CD14-positive monocyte (primary cell): Measurements from ENCODE around the gene LAYN. TPM values are rescaled to one million over a fixed set of nuclear protein-coding genes. Genes with fewer than 3 reads are reported as not detected.

Source experiments
- DNase-seq, 3 donors: peaks; one replicate each; pipeline ENCODE4 v3.0.0-alpha.2; 2011 to 2022
- H2AFZ ChIP-seq: 2 replicates; pipeline ENCODE4 v1.6.0; 2012; ENCODE audit warnings: mild to moderate bottlenecking, low read depth, low read length, inconsistent platforms; ENCODE audit not compliant: insufficient read depth, poor library complexity, severe bottlenecking
- H3K27ac ChIP-seq, 2 donors: 1 replicate in 1 of 2; 2 replicates in 1 of 2; pipeline ENCODE4 v1.5.1; 2012 to 2013; ENCODE audit warnings: low read length in 2 of 2, control low read depth in 1 of 2, inconsistent platforms in 1 of 2, low read depth in 1 of 2, mild to moderate bottlenecking in 1 of 2
- H3K27me3 ChIP-seq, 2 donors: one replicate each; pipeline versions ENCODE4 v1.6.0 to v1.6.1; 2011 to 2013; ENCODE audit warnings: low read length in 2 of 2; ENCODE audit not compliant: control insufficient read depth in 2 of 2, insufficient read depth in 2 of 2
- H3K36me3 ChIP-seq, 2 donors: replicated peaks in 1 of 2; 1 replicate in 1 of 2; 2 replicates in 1 of 2; pipeline versions ENCODE4 v1.5.1 to v1.6.1; 2012 to 2013; ENCODE audit warnings: low read length in 2 of 2, control low read depth in 1 of 2, inconsistent platforms in 1 of 2, mild to moderate bottlenecking in 1 of 2; ENCODE audit not compliant: insufficient read depth in 2 of 2, control insufficient read depth in 1 of 2
- H3K4me1 ChIP-seq, 2 donors: 1 replicate in 1 of 2; 2 replicates in 1 of 2; pipeline versions ENCODE4 v1.5.1 to v1.6.1; 2012 to 2013; ENCODE audit warnings: low read length in 2 of 2, control low read depth in 1 of 2, inconsistent platforms in 1 of 2, mild to moderate bottlenecking in 1 of 2, moderate library complexity in 1 of 2; ENCODE audit not compliant: insufficient read depth in 2 of 2, control insufficient read depth in 1 of 2
- H3K4me2 ChIP-seq: replicated peaks from 2 replicates; pipeline ENCODE3; 2012; ENCODE audit warnings: low read length, moderate library complexity, mild to moderate bottlenecking; ENCODE audit not compliant: poor library complexity, severe bottlenecking; ENCODE audit errors: extremely low read depth
- H3K4me3 ChIP-seq, 3 experiments: fragments of 200-600 bp in 1 of 3; sonication (generic) in 1 of 3; replicated peaks in 1 of 3; 1 replicate in 2 of 3; 2 replicates in 1 of 3; pipeline ENCODE4 v1.5.1; 2011 to 2013; ENCODE audit warnings: low read length in 3 of 3, mild to moderate bottlenecking in 3 of 3, control low read depth in 2 of 3, low read depth in 2 of 3, inconsistent platforms in 1 of 3, moderate library complexity in 1 of 3
- H3K79me2 ChIP-seq: 2 replicates; pipeline ENCODE4 v1.6.0; 2012; ENCODE audit warnings: mild to moderate bottlenecking, control low read depth, inconsistent platforms, low read length, moderate library complexity; ENCODE audit not compliant: insufficient read depth
- H3K9ac ChIP-seq: 2 replicates; pipeline ENCODE4 v1.6.0; 2017; ENCODE audit warnings: low read length, mild to moderate bottlenecking; ENCODE audit not compliant: insufficient read depth, poor library complexity, severe bottlenecking
- H3K9me3 ChIP-seq, 2 donors: replicated peaks in 1 of 2; 1 replicate in 1 of 2; 2 replicates in 1 of 2; pipeline versions ENCODE4 v1.5.1 to v1.6.1; 2012 to 2013; ENCODE audit warnings: low read length in 2 of 2, control low read depth in 1 of 2; ENCODE audit not compliant: control insufficient read depth in 1 of 2, insufficient read depth in 1 of 2
- H4K20me1 ChIP-seq: 2 replicates; pipeline ENCODE4 v1.6.0; 2012; ENCODE audit warnings: mild to moderate bottlenecking, low read length, control low read depth, moderate library complexity; ENCODE audit not compliant: insufficient read depth
- H3K27ac Mint-ChIP-seq, 7 donors: one replicate each; pipeline ENCODE4 v1.8.0; 2020; ENCODE audit warnings: mild to moderate bottlenecking in 7 of 7, mixed read lengths in 7 of 7, moderate library complexity in 6 of 7, inconsistent platforms in 2 of 7
- H3K27me3 Mint-ChIP-seq, 3 donors: one replicate each; pipeline ENCODE4 v1.8.0; 2021 to 2022; ENCODE audit warnings: low read depth in 3 of 3, mild to moderate bottlenecking in 3 of 3, mixed read lengths in 3 of 3, moderate library complexity in 3 of 3, inconsistent platforms in 1 of 3
- H3K36me3 Mint-ChIP-seq, 2 donors: one replicate each; pipeline ENCODE4 v1.8.0; 2020; ENCODE audit warnings: mixed read lengths in 2 of 2, inconsistent platforms in 1 of 2, mild to moderate bottlenecking in 1 of 2
- H3K4me1 Mint-ChIP-seq: one replicate; pipeline ENCODE4 v1.8.0; 2020; ENCODE audit warnings: mild to moderate bottlenecking, mixed read lengths
- H3K4me3 Mint-ChIP-seq, 2 donors: one replicate each; pipeline ENCODE4 v1.8.0; 2020; ENCODE audit warnings: mild to moderate bottlenecking in 2 of 2, mixed read lengths in 2 of 2, moderate library complexity in 1 of 2
- H3K9me3 Mint-ChIP-seq, 7 donors: one replicate each; pipeline ENCODE4 v1.8.0; 2020 to 2022; ENCODE audit warnings: mixed read lengths in 7 of 7, mild to moderate bottlenecking in 6 of 7, moderate library complexity in 6 of 7, inconsistent platforms in 2 of 7
- WGBS: methylation state at CpG from one replicate; pipeline ENCODE4 v1.1.5; 2013; ENCODE audit warnings: missing lambda C conversion rate; ENCODE audit not compliant: insufficient coverage; 5-methylcytosine and 5-hydroxymethylcytosine counted together
- intact Hi-C, 2 donors: fragments of 100-400 bp; cut with micrococcal nuclease; formaldehyde crosslinking; loops; one replicate each; pipeline versions ENCODE4 v1.15.0 to v1.15.1; 2023
- polyA plus RNA-seq, 3 donors: library from polyadenylated mRNA; depleted of rRNA in 1 of 3; unstranded in 2 of 3; stranded (reverse) in 1 of 3; fragments of 300-500 nt in 2 of 3; fragments of >200 nt in 1 of 3; fragmentation: Illumina TruSeq in 2 of 3; gene quantifications; 1 replicate in 2 of 3; 2 replicates in 1 of 3; pipeline ENCODE4 v1.2.3, GENCODE V29; 2012 to 2021
- TF ChIP-seq, protein P1 (sequence below): fragments of 200-600 bp; IDR thresholded peaks from one replicate; pipeline ENCODE4 v1.8.0; 2022; ENCODE audit warnings: antibody characterized with exemption, mild to moderate bottlenecking

The LAYN gene
- polyA plus RNA-seq, 3 donors = not detected

- TF ChIP-seq, protein P1, sequence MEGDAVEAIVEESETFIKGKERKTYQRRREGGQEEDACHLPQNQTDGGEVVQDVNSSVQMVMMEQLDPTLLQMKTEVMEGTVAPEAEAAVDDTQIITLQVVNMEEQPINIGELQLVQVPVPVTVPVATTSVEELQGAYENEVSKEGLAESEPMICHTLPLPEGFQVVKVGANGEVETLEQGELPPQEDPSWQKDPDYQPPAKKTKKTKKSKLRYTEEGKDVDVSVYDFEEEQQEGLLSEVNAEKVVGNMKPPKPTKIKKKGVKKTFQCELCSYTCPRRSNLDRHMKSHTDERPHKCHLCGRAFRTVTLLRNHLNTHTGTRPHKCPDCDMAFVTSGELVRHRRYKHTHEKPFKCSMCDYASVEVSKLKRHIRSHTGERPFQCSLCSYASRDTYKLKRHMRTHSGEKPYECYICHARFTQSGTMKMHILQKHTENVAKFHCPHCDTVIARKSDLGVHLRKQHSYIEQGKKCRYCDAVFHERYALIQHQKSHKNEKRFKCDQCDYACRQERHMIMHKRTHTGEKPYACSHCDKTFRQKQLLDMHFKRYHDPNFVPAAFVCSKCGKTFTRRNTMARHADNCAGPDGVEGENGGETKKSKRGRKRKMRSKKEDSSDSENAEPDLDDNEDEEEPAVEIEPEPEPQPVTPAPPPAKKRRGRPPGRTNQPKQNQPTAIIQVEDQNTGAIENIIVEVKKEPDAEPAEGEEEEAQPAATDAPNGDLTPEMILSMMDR = no peak
- Histone ChIP-seq H3K36me3 (no peaks in the 10 kb centered on the region), H3K4me3 (no peak overlapping the region), H3K79me2 (no peaks in the 10 kb centered on the region), H3K27me3 (peaks cover 21 to 38% of the 10 kb centered on the region in 2 donors), H3K27ac (no peak overlapping the region), H2AFZ (no peak overlapping the region), H3K4me2 (no peak overlapping the region), H3K4me1 (peaks cover 19 to 25% of the 10 kb centered on the region in 2 donors), H3K9ac (no peak overlapping the region), H4K20me1 (no peaks in the 10 kb centered on the region), H3K9me3 (peaks cover 0 to 8% of the 10 kb centered on the region in 2 donors)
- Mint-ChIP-seq H3K4me1 (peaks cover 26% of the 10 kb centered on the region), H3K27ac (no peak overlapping the region), H3K4me3 (no peak overlapping the region), H3K27me3 (peaks cover 33 to 39% (median 33%) of the 10 kb centered on the region in 3 donors), H3K36me3 (peaks cover 3 to 6% of the 10 kb centered on the region in 2 donors), H3K9me3 (peaks cover 0 to 9% (median 0%) of the 10 kb centered on the region in 7 donors)
- no peak for DNase-seq
- WGBS = 73% methylated on average over 7 of the region's 10 CpGs
- intact Hi-C loops = no loop called here
These were observed 2.2 kb downstream of the LAYN start for GRCh38 chr11:111542606-111543275.

- Histone ChIP-seq H3K36me3 (no peaks in the 10 kb centered on the region), H3K4me1 (no peaks in the 10 kb centered on the region), H3K79me2 (no peaks in the 10 kb centered on the region), H3K9me3 (no peaks in the 10 kb centered on the region), H3K4me2 (no peak overlapping the region), H3K27ac (no peak overlapping the region), H3K4me3 (no peak overlapping the region), H2AFZ (no peak overlapping the region), H3K27me3 (no peaks in the 10 kb centered on the region), H3K9ac (no peak overlapping the region), H4K20me1 (no peaks in the 10 kb centered on the region)
- Mint-ChIP-seq H3K27ac (no peak overlapping the region), H3K36me3 (no peaks in the 10 kb centered on the region), H3K4me3 (no peak overlapping the region), H3K4me1 (peaks cover 5% of the 10 kb centered on the region), H3K9me3 (no peaks in the 10 kb centered on the region), H3K27me3 (peaks cover 0 to 3% (median 2%) of the 10 kb centered on the region in 3 donors)
- DNase-seq = no peak
- TF ChIP-seq, protein P1 = no peak
- intact Hi-C loops = no loop called here
- WGBS = 100% methylated on average over 1 of the region's 2 CpGs
These were observed 8.0 kb downstream of the LAYN start for GRCh38 chr11:111548525-111548924.
